ENCODE data around the gene TSC1. TPM values are rescaled to one million over a fixed set of nuclear protein-coding genes. Genes with fewer than 3 reads are reported as not detected.

TSC1 gene
- total RNA-seq, 1 donor from 2014 or later, result 36.4 TPM

DNA sequence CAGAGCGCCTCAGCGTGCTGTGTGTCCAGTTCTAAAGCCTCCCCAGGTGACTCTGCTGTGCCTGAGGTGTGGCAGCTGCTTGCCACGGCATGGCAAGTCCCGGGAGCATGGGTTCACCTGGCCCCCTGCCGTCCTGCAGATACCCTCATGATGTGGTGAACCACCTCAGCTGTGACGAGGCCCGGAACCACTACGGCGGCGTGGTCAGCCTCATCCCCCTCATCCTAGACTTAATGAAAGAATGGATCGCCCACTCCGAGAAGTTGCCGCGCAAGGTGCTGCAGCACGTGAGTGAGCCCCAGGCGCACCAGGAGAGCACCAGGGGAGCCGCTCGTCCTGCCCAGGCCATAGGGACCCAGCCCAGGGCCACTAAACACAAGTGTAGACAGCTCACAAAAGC is 56.3 kb downstream of the TSC1 start:
- no peak for DNase-seq (ENCODE audit: low spot score)

- DNase-seq (ENCODE audit: low spot score), result no peak
These were observed 57.0 kb downstream of the TSC1 start for GRCh38 chr9:132887181-132888120.

DNA sequence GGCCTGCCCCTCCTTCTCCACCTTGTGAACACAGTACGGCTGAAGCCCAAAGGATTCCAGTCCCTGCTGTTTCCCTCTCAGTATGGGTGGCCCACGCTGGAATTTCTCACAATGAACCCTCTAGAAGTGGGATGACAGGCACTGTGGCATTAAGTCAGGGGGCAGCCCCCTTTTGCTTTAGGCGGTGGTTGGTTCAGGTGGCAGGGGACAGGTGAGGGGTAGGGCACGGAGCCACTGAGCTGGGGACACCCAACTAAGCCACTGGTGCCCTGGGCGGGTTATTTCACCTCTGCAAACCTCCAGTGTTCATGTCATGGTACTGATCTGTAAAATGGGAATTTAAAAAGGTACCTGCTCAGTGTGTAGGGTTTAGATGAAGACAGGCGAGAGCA is 58.1 kb downstream of the TSC1 start:
- DNase-seq (ENCODE audit: low spot score), result no peak

- DNase-seq (ENCODE audit: low spot score), result no peak
These were observed 58.6 kb downstream of the TSC1 start for GRCh38 chr9:132885720-132886333.

- no peak for DNase-seq (ENCODE audit: low spot score)
These were observed 60.8 kb downstream of the TSC1 start for GRCh38 chr9:132883349-132884294.

- no peak for DNase-seq (ENCODE audit: low spot score)
These were observed 61.8 kb downstream of the TSC1 start for GRCh38 chr9:132882616-132883015.

DNA sequence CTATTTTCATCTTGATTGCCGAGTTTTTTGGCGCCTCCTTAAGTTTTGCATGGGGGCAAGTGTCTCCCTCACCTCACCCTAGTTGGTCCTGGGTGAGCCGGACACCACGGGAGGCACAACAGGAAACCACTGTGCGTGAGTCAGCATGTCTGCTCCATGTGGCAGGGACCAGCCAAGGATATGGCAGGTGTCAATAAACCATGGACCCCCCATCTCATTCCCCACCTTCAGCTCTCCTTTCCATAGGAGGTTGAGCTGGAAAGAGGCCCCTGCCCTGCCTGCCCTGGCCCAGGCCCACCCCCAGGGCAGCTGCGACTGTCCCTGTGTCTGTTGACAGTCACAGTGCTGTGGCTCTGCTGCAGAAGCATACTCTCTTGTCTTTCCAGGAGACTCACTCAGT is 62.6 kb downstream of the TSC1 start:
- DNase-seq (ENCODE audit: low spot score), result no peak

DNA sequence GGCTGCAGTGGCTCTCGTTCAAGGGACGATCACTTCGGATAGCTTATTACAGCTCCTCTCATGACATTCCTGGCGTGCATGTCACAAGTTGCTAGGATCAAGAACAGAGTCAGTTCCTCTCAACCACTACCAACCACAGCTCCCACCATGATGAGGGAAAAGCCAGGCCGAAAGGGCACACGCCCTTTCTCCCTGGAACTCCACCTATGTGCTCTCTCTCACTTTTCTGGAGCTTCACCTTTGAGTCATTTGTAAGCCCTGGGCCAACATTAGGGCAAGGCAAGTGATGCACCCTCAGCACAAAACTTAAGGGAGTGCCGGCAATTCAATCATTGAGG is 64.1 kb downstream of the TSC1 start:
- no peak for DNase-seq (ENCODE audit: low spot score)

- DNase-seq (ENCODE audit: low spot score), result no peak
These were observed 64.7 kb downstream of the TSC1 start for GRCh38 chr9:132879457-132880323.

GRCh38 chr9:132878695-132879456 is 65.5 kb downstream of the TSC1 start, which contains the start of gene SPACA9:
Gene SPACA9 (plus strand): TSS chr9:132878898. CDS start chr9:132883948, 5,050 bp downstream.
- peak; percentile 81 for DNase-seq (ENCODE audit: low spot score)

DNA sequence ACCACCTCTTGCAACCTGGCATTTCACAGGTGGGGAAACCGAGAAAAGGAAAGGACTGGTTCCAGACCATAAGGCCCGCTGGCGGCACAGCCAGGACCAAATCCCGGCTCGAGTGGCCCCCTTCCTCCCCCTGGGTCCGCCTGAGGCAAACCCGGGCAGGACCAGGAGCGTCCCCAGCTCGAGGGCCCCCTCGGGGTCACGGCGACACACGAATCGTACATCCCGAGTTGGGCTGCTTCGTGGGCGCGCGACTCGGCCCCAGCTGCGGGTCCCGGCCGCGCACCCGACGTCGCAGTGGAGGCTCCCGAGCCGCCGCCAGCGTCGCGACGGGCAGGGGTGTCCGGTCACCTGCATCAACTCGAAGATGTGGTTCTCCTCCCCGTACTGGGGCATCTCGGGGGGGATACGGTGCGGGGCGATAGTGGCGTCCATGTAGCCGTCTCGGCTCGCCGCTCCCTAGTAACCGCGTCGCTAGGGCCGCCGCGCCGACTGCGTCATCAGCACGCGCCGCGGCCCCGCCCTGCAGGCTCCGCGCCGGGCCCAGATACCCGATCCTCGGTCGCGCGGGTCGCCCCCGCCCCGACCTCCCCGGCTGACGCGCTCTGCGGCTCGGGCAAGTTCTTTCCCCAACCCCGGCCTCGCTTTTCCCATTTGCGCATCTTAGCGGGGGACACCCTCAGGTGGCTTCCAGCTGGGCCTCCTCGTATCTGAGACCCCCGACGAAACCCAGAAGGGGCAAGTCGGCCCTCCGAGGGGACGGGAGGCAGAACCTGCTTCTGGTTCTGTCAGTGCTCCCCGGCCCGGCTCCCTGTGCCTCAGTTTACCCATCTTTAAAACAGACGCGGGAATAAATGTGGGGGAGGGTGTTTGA is 66.4 kb downstream of the TSC1 start, which contains the start of gene AK8:
Gene AK8, minus strand, starts transcription at position 461 of the 871 bp plus-strand sequence. Its CDS starts 29 bp downstream, at position 432.
- DNase-seq (ENCODE audit: low spot score), result peak; percentile 74

DNA sequence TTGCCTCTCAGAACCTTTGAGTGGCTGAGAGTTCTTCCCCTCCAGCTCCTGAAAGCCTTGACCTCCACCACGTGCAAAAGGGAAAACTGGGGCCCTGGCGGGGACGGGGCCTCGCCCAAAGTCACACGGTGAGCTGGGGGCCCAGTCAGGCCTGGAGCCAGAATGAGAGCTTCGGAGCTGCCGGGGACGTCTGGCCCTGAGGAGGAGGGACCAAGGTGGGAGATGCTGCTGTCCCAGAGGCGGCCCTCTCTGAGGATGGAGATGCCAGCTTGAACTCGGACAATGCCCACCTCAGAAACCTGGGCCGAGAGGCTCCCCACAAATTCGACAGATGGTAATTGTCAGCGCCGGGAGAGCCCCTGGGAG is 67.0 kb downstream of the TSC1 start:
- DNase-seq (ENCODE audit: low spot score), result no peak

- DNase-seq (ENCODE audit: low spot score), result no peak
These were observed 67.6 kb downstream of the TSC1 start for GRCh38 chr9:132876849-132877248.

GRCh38 chr9:132875159-132875558 is 69.3 kb downstream of the TSC1 start:
- no peak for DNase-seq (ENCODE audit: low spot score)

GRCh38 chr9:132873403-132873802 is 71.0 kb downstream of the TSC1 start:
- DNase-seq (ENCODE audit: low spot score), result no peak

- no peak for DNase-seq (ENCODE audit: low spot score)
These were observed 75.2 kb downstream of the TSC1 start for GRCh38 chr9:132869266-132869665.

DNA sequence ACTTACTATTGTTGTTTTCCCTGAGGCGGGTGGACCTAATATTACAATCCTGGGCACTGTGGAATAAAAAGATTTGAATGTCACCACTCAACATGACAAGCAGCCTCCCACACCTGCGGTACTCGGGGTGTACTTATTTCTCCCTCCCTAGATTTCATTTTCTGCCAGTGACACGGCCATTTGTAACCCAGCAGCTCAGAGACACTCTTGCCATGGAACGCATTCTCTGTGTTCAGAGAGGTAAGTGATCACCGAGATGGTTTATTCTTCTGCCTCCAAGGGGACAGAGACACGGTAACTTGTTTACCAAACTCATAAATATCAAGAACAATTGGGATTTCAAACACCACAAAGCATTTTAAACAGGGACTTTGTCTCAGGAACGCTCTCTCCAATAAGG is 77.5 kb downstream of the TSC1 start:
- DNase-seq (ENCODE audit: low spot score), result no peak

DNA sequence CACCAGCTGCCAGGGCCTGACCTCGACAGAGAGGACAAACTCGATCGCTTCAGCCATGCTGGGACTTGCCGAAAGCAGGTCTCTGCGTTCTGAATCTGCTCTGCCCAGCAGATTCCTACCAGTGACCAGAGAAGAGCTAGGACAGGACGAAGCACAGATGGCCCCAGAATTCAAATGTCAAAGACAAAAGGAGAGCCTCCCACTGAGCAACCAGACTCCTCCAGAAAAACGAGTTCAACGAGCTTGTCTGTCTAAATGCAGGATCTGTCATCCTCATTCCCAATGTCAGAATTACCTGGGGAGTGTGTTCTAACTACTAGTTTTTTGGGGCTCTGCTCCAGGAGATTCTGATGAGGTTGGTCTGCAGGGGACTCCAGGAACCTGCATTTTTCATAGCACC is 79.7 kb downstream of the TSC1 start:
- DNase-seq (ENCODE audit: low spot score), result no peak

- no peak for DNase-seq (ENCODE audit: low spot score)
These were observed 80.1 kb downstream of the TSC1 start for GRCh38 chr9:132864277-132864676.
